Neural crest cell (in vitro differentiated cells): ENCODE measurements around the gene EXOC7. TPM values are rescaled to one million over a fixed set of nuclear protein-coding genes. Genes with fewer than 3 reads are reported as not detected.

ENCODE experiments used
- DNase-seq: peaks from one replicate; pipeline ENCODE4 v3.0.0; 2021; ENCODE audit warnings: low read depth, mixed read lengths, low spot score
- H3K27ac Mint-ChIP-seq: one replicate; pipeline ENCODE4 v1.8.0; 2021; ENCODE audit warnings: mild to moderate bottlenecking, mixed read lengths; ENCODE audit not compliant: unreplicated experiment
- H3K27me3 Mint-ChIP-seq: 2 replicates; pipeline ENCODE4 v1.8.0; 2021; ENCODE audit warnings: low read depth, mild to moderate bottlenecking, mixed read lengths
- H3K36me3 Mint-ChIP-seq: 2 replicates; pipeline ENCODE4 v1.8.0; 2021; ENCODE audit warnings: low read depth, mild to moderate bottlenecking, mixed read lengths
- H3K4me1 Mint-ChIP-seq: 2 replicates; pipeline ENCODE4 v1.8.0; 2021; ENCODE audit warnings: mixed read lengths
- H3K4me3 Mint-ChIP-seq: one replicate; pipeline ENCODE4 v1.8.0; 2021; ENCODE audit warnings: mild to moderate bottlenecking, mixed read lengths
- H3K9me3 Mint-ChIP-seq: 2 replicates; pipeline ENCODE4 v1.8.0; 2021; ENCODE audit warnings: mixed read lengths
- total RNA-seq: library from RNA; stranded (reverse); gene quantifications from 2 replicates; pipeline ENCODE4 v1.2.1, GENCODE V29; 2021
- TF ChIP-seq, protein P1 (sequence below): fragments of 200-600 bp; sonication (generic); conservative IDR thresholded peaks from 2 replicates; pipeline ENCODE4 v1.5.0; 2021; ENCODE audit warnings: antibody characterized with exemption, mild to moderate bottlenecking

Gene EXOC7
- total RNA-seq, 1 donor from 2014 or later: 195 TPM

DNA sequence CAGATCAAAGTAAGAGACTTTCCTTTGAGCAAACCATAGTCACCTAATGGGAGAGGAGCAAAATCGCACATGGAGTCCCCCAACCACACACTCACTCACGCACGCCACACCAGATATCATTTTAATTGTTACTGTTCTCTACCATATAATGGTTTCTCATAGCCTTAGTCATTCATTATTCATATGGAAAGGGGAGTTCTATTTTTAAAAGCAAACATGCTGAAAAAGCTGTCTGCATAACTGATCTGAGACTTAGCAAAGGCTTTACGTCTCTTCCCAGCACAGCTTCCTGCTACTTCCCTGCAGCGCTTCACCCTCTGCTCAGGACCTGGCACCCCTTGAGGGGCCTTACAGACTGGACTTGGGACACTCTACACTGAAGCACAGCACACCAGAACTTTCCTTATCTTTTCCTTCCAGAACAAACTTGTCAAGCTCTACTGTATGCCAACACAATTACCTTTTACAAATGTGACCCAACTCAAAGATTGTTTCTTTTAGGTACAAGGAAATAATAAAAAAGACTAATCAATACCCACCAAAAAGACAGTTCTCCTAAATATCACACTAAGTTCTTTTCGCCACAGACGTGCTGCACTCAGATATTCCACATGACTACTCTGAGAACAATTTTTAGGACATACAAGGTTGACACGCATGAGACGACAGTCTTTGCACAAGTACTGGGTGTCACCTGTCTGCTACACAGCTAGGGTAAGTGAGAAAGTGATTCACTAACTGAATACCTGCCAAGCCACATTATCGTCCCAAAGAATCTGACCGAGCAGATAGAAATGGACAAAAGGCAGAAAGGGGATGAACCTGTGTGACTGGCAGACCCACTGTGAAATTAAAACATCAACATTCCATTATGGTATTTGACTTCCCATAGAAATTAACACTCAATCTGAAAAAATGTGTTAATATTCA, 52.8 kb downstream of the EXOC7 start:
- Mint-ChIP-seq H3K9me3 (no peaks in the 10 kb centered on the region), H3K27me3 (no peaks in the 10 kb centered on the region), H3K4me1 (peaks cover 15% of the 10 kb centered on the region), H3K4me3 (no peak overlapping the region), H3K36me3 (peaks cover 14% of the 10 kb centered on the region), H3K27ac (no peak overlapping the region)
- DNase-seq: no peak
- TF ChIP-seq, protein P1, sequence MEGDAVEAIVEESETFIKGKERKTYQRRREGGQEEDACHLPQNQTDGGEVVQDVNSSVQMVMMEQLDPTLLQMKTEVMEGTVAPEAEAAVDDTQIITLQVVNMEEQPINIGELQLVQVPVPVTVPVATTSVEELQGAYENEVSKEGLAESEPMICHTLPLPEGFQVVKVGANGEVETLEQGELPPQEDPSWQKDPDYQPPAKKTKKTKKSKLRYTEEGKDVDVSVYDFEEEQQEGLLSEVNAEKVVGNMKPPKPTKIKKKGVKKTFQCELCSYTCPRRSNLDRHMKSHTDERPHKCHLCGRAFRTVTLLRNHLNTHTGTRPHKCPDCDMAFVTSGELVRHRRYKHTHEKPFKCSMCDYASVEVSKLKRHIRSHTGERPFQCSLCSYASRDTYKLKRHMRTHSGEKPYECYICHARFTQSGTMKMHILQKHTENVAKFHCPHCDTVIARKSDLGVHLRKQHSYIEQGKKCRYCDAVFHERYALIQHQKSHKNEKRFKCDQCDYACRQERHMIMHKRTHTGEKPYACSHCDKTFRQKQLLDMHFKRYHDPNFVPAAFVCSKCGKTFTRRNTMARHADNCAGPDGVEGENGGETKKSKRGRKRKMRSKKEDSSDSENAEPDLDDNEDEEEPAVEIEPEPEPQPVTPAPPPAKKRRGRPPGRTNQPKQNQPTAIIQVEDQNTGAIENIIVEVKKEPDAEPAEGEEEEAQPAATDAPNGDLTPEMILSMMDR: no peak

DNA sequence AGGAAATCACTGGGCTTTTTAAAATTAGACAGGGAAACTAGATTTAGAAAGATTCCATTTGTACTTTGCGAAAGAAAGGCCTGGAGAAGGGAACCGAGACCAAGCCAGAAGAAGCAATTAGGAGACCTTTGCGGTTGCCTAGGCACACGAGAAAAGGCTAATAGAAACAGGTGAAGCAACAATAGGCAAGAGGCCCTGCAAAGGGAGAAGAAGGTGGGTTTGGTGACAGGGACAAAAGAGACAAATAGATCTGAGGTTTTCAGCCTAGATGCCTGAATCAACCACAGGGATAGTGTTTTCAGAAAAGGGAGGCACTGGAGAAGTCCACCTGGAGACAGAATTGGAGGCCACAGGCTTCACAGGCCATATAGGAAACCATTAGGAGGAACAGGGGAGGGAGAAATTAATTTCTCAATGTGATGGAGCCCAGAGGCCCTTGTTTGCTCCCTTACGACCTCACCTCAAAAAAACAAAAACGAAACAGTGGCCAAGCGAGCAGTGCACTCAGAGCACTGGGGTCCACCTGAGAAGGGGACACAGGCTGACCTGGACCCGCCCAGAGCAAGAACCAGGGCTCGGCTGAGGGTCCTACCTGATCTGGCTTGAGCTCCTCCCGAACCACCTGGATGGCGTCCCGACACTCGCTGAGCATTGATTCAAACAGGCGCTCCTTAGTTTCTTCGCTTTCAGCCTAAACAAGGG, 53.6 kb downstream of the EXOC7 start:
- H3K27me3 Mint-ChIP-seq: no peaks in the 10 kb centered on the region
- TF ChIP-seq, protein P1: no peak
- H3K27ac Mint-ChIP-seq: peak overlapping the region; percentile 85
- no peaks in the 10 kb centered on the region for H3K9me3 Mint-ChIP-seq
- H3K36me3 Mint-ChIP-seq: peaks cover 16% of the 10 kb centered on the region
- H3K4me1 Mint-ChIP-seq: peaks cover 15% of the 10 kb centered on the region
- no peak for DNase-seq
- peak overlapping the region; percentile 12 for H3K4me3 Mint-ChIP-seq

DNA sequence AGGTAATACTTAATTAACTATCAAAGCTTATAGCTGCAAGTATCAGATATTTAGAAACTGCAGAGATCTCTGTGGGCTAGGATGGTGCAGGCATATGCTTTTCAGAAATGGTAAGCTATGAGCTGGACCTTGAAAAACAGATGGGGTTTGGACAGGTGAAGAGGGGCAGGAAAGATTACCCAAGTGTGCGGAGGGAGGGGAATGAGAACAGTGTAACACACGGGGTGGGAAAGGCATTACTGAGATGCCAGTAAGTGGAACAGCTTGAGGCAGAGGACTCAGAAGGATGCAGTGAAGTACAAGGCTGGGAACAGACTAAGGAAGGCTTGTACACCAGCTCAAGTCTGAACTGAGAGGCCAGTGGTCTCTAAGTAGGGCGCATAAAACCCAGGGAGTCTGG, 54.3 kb downstream of the EXOC7 start:
- Mint-ChIP-seq H3K27ac (peak overlapping the region; percentile 85), H3K36me3 (peaks cover 19% of the 10 kb centered on the region), H3K27me3 (no peaks in the 10 kb centered on the region), H3K9me3 (no peaks in the 10 kb centered on the region), H3K4me1 (peaks cover 15% of the 10 kb centered on the region), H3K4me3 (no peak overlapping the region)
- TF ChIP-seq, protein P1: no peak
- DNase-seq: no peak

DNA sequence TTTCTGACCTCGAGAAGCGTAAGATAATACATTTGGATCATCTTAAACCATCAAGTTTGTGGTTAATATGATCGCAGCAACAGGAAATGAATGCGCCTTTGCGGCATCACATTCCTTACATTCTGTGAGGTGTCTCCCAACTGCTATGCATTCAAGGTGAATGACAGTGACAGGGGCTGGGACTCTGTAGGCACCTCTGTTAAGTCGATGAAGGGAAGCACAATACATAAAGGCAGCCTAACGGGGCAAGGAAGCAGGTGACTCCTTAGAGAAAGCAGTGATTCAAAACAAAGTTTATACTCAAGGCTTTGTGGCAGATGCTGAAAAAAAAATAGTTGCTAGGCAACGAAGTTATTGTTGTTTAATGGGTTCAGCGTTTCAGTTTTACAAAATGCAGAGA, 54.9 kb downstream of the EXOC7 start:
- Mint-ChIP-seq H3K27ac (no peak overlapping the region), H3K27me3 (no peaks in the 10 kb centered on the region), H3K9me3 (no peaks in the 10 kb centered on the region), H3K4me1 (peaks cover 15% of the 10 kb centered on the region), H3K4me3 (no peak overlapping the region), H3K36me3 (peaks cover 22% of the 10 kb centered on the region)
- DNase-seq: no peak
- TF ChIP-seq, protein P1: no peak

DNA sequence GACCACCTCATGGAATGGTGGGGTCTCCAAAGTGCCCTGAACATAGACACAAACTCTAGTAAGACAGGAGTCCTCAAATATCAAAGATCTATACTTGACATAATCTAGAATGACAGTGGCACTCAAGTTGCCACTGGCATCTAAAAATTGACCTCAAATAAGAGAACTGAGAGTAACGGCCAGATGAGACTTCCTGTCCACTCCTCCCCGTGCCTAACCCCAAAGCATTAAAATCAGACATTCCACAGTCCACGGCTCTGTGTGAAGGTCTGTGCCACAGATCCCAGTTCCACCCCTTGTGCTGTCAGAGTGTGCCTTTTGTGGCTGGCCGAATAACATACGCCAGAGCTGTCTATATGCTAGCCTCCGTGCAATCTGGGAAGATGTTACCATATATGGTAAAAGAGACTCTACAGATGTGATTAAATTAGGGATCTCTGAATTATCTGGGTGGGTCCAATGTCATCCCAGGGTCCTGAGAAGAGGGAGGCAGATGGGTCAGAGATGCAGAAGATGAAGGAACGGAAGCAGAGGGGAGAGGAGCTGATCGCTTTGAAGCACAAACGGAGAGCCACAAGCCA, 55.5 kb downstream of the EXOC7 start:
- DNase-seq: no peak
- Mint-ChIP-seq H3K4me3 (no peak overlapping the region), H3K27me3 (no peaks in the 10 kb centered on the region), H3K9me3 (no peaks in the 10 kb centered on the region), H3K27ac (peak overlapping the region; percentile 24), H3K4me1 (peaks cover 15% of the 10 kb centered on the region), H3K36me3 (peaks cover 27% of the 10 kb centered on the region)
- TF ChIP-seq, protein P1: no peak
